GM19467 (cell line): ENCODE data around the gene LGALS7B.
"Not testable (repeated sequence)": the region's sequence is repeated elsewhere in the genome, so short reads cannot be mapped to it uniquely, and the experiment has no call there.

Experiments
- ATAC-seq: cut with Tn5 transposase; IDR thresholded peaks from one replicate; pipeline ENCODE4 v1.9.1; 2021; ENCODE audit warnings: mild to moderate bottlenecking, moderate library complexity; ENCODE audit not compliant: unreplicated experiment

LGALS7B gene

GRCh38 chr19:38788478-38789243 lies at the start of gene LGALS7B:
LGALS7B (plus strand) TSS chr19:38789200; CDS start chr19:38789227, 27 bp downstream.
- no peak for ATAC-seq

- no peak for ATAC-seq
Observed at GRCh38 chr19:38739440-38740256, 49.4 kb upstream of the LGALS7B start.

GRCh38 chr19:38740257-38740592 lies 48.8 kb upstream of the LGALS7B start:
- ATAC-seq = no peak

GRCh38 chr19:38740932-38741331 lies 48.1 kb upstream of the LGALS7B start:
- ATAC-seq = no peak

GRCh38 chr19:38741670-38742069 lies 47.3 kb upstream of the LGALS7B start:
- no peak for ATAC-seq

- ATAC-seq = no peak
Observed at GRCh38 chr19:38742296-38742695, 46.7 kb upstream of the LGALS7B start.

GRCh38 chr19:38742906-38743305 lies 46.1 kb upstream of the LGALS7B start:
- ATAC-seq = no peak

- no peak for ATAC-seq
Observed at GRCh38 chr19:38743394-38744297, 45.4 kb upstream of the LGALS7B start.

- no peak for ATAC-seq
Observed at GRCh38 chr19:38744298-38744681, 44.7 kb upstream of the LGALS7B start, which contains the start of gene CAPN12. CAPN12 (minus strand) TSS chr19:38744474; CDS start chr19:38744165, 309 bp downstream.

- no peak for ATAC-seq
Observed at GRCh38 chr19:38744874-38745273, 44.1 kb upstream of the LGALS7B start.

GRCh38 chr19:38745316-38745715 lies 43.7 kb upstream of the LGALS7B start:
- ATAC-seq = no peak

GRCh38 chr19:38753783-38754182 lies 35.2 kb upstream of the LGALS7B start:
- ATAC-seq = not testable (repeated sequence)

GRCh38 chr19:38754196-38754595 lies 34.8 kb upstream of the LGALS7B start:
- ATAC-seq = not testable (repeated sequence)

GRCh38 chr19:38759590-38760003 lies 29.4 kb upstream of the LGALS7B start:
- ATAC-seq = no peak

GRCh38 chr19:38760805-38761517 lies 28.0 kb upstream of the LGALS7B start:
- not testable (repeated sequence) for ATAC-seq

GRCh38 chr19:38761884-38762389 lies 27.1 kb upstream of the LGALS7B start:
- not testable (repeated sequence) for ATAC-seq

- ATAC-seq = no peak
Observed at GRCh38 chr19:38763795-38764220, 25.2 kb upstream of the LGALS7B start.

GRCh38 chr19:38765214-38765613 lies 23.8 kb upstream of the LGALS7B start:
- ATAC-seq = no peak

- no peak for ATAC-seq
Observed at GRCh38 chr19:38766276-38767047, 22.5 kb upstream of the LGALS7B start.
